HG03159 (cell line): ENCODE results near the gene LRRC3.
"Not testable (repeated sequence)": the region's sequence is repeated elsewhere in the genome, so short reads cannot be mapped to it uniquely, and the experiment has no call there.

Source experiments
- ATAC-seq: cut with Tn5 transposase; IDR thresholded peaks from one replicate; pipeline ENCODE4 v1.9.1; 2021; ENCODE audit warnings: mild to moderate bottlenecking, moderate library complexity; ENCODE audit not compliant: unreplicated experiment

Gene LRRC3

GRCh38 chr21:44454747-44455523 lies at the start of gene LRRC3:
Gene LRRC3, plus strand, starts transcription at chr21:44455510. Its CDS starts 1,135 bp downstream, at chr21:44456645.
- ATAC-seq, result no peak

GRCh38 chr21:44405948-44406872 lies 49.1 kb upstream of the LRRC3 start:
- ATAC-seq, result no peak

GRCh38 chr21:44406953-44407352 lies 48.4 kb upstream of the LRRC3 start:
- ATAC-seq, result no peak

- ATAC-seq, result no peak
Measured at GRCh38 chr21:44407493-44407892, 47.8 kb upstream of the LRRC3 start.

- no peak for ATAC-seq
Measured at GRCh38 chr21:44408226-44408625, 47.1 kb upstream of the LRRC3 start.

GRCh38 chr21:44413566-44414290 lies 41.6 kb upstream of the LRRC3 start:
- no peak for ATAC-seq

- ATAC-seq, result no peak
Measured at GRCh38 chr21:44414291-44415072, 40.8 kb upstream of the LRRC3 start.

GRCh38 chr21:44415073-44416025 lies 40.0 kb upstream of the LRRC3 start:
- no peak for ATAC-seq

- no peak for ATAC-seq
Measured at GRCh38 chr21:44416193-44416592, 39.1 kb upstream of the LRRC3 start.

- ATAC-seq, result not testable (repeated sequence)
Measured at GRCh38 chr21:44417621-44418107, 37.6 kb upstream of the LRRC3 start.

GRCh38 chr21:44418108-44418875 lies 37.0 kb upstream of the LRRC3 start:
- no peak for ATAC-seq

- no peak for ATAC-seq
Measured at GRCh38 chr21:44418876-44419230, 36.5 kb upstream of the LRRC3 start.

GRCh38 chr21:44419679-44420078 lies 35.6 kb upstream of the LRRC3 start:
- no peak for ATAC-seq

- ATAC-seq, result no peak
Measured at GRCh38 chr21:44420416-44421205, 34.7 kb upstream of the LRRC3 start.

- ATAC-seq, result no peak
Measured at GRCh38 chr21:44421901-44422840, 33.1 kb upstream of the LRRC3 start.

- no peak for ATAC-seq
Measured at GRCh38 chr21:44423312-44423821, 31.9 kb upstream of the LRRC3 start.
